ENCODE results near the gene HPSE.

DNA sequence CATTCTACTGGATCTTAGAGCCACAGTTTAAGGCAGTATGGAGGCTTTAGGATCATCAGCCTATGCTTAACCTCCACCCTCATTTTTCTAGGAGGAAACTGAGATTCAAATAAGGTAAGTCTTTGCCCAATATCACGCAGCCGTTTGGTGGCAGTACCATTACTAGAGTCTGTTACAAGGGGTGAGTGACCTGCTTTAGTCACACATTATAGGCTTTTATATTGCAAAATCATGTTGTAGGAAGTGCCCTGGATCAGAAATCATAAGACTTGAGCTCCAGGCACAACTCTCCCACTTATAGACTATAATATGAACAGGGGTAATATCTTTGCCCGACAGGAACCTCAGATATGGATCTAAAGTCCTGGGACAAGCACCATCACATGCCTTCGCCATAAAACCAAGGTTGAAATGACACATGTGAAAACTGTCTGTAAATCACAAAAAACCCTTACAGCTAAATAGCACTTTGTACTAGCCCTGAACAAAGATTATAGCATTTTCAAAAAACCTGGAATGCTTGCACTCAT is 19.2 kb downstream of the HPSE start:
- no peak for TF ChIP-seq TP53 (CRISPR knock-in tag; conservative IDR thresholded peaks at IDR 0.05)
- TF ChIP-seq GLI4 (CRISPR knock-in tag; IDR thresholded peaks at IDR 0.05; ENCODE audit: borderline replicate concordance) = no peak
- TF ChIP-seq, protein P1, sequence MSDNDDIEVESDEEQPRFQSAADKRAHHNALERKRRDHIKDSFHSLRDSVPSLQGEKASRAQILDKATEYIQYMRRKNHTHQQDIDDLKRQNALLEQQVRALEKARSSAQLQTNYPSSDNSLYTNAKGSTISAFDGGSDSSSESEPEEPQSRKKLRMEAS (IDR thresholded peaks at IDR 0.05) = no peak
- TF ChIP-seq BRCA1 (CRISPR knock-in tag; IDR thresholded peaks at IDR 0.05) = no peak
- no peak for TF ChIP-seq POLR2A (IDR thresholded peaks at IDR 0.05; ENCODE audit: insufficient read depth in 1 of 2, low read depth in 2 of 2, low read length in 2 of 2)
- TF ChIP-seq KAT2B (IDR thresholded peaks at IDR 0.05; ENCODE audit: borderline replicate concordance, low read depth, low read length) = no peak
- no peak for TF ChIP-seq BRD4 (CRISPR knock-in tag; IDR thresholded peaks at IDR 0.05)
- TF ChIP-seq, protein P2, sequence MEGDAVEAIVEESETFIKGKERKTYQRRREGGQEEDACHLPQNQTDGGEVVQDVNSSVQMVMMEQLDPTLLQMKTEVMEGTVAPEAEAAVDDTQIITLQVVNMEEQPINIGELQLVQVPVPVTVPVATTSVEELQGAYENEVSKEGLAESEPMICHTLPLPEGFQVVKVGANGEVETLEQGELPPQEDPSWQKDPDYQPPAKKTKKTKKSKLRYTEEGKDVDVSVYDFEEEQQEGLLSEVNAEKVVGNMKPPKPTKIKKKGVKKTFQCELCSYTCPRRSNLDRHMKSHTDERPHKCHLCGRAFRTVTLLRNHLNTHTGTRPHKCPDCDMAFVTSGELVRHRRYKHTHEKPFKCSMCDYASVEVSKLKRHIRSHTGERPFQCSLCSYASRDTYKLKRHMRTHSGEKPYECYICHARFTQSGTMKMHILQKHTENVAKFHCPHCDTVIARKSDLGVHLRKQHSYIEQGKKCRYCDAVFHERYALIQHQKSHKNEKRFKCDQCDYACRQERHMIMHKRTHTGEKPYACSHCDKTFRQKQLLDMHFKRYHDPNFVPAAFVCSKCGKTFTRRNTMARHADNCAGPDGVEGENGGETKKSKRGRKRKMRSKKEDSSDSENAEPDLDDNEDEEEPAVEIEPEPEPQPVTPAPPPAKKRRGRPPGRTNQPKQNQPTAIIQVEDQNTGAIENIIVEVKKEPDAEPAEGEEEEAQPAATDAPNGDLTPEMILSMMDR (CRISPR knock-in tag; IDR thresholded peaks at IDR 0.05) = no peak
- no peak for TF ChIP-seq ZFP41 (CRISPR knock-in tag; IDR thresholded peaks at IDR 0.05; ENCODE audit: borderline replicate concordance)
- no peak for TF ChIP-seq ESRRA (CRISPR knock-in tag; IDR thresholded peaks at IDR 0.05; ENCODE audit: low read depth)
- TF ChIP-seq, protein P3, sequence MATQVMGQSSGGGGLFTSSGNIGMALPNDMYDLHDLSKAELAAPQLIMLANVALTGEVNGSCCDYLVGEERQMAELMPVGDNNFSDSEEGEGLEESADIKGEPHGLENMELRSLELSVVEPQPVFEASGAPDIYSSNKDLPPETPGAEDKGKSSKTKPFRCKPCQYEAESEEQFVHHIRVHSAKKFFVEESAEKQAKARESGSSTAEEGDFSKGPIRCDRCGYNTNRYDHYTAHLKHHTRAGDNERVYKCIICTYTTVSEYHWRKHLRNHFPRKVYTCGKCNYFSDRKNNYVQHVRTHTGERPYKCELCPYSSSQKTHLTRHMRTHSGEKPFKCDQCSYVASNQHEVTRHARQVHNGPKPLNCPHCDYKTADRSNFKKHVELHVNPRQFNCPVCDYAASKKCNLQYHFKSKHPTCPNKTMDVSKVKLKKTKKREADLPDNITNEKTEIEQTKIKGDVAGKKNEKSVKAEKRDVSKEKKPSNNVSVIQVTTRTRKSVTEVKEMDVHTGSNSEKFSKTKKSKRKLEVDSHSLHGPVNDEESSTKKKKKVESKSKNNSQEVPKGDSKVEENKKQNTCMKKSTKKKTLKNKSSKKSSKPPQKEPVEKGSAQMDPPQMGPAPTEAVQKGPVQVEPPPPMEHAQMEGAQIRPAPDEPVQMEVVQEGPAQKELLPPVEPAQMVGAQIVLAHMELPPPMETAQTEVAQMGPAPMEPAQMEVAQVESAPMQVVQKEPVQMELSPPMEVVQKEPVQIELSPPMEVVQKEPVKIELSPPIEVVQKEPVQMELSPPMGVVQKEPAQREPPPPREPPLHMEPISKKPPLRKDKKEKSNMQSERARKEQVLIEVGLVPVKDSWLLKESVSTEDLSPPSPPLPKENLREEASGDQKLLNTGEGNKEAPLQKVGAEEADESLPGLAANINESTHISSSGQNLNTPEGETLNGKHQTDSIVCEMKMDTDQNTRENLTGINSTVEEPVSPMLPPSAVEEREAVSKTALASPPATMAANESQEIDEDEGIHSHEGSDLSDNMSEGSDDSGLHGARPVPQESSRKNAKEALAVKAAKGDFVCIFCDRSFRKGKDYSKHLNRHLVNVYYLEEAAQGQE (IDR thresholded peaks at IDR 0.05; ENCODE audit: borderline replicate concordance in 1 of 2, low read depth in 1 of 2, low read length in 2 of 2) = no peak
- TF ChIP-seq, protein P4, sequence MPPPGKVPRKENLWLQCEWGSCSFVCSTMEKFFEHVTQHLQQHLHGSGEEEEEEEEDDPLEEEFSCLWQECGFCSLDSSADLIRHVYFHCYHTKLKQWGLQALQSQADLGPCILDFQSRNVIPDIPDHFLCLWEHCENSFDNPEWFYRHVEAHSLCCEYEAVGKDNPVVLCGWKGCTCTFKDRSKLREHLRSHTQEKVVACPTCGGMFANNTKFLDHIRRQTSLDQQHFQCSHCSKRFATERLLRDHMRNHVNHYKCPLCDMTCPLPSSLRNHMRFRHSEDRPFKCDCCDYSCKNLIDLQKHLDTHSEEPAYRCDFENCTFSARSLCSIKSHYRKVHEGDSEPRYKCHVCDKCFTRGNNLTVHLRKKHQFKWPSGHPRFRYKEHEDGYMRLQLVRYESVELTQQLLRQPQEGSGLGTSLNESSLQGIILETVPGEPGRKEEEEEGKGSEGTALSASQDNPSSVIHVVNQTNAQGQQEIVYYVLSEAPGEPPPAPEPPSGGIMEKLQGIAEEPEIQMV (CRISPR knock-in tag; IDR thresholded peaks at IDR 0.05; ENCODE audit: low read depth) = no peak

Measured in HepG2 (cell line).